Naive thymus-derived CD4-positive, alpha-beta T cell (primary cell): Measurements from ENCODE around the gene MAP2K5. TPM values are rescaled to one million over a fixed set of nuclear protein-coding genes. Genes with fewer than 3 reads are reported as not detected.

Experiments
- ATAC-seq: fragments of 150-1000 bp; cut with Tn5 transposase; 2 replicates; pipeline ENCODE4 v1.10.0; 2021; ENCODE audit warnings: mild to moderate bottlenecking, moderate library complexity
- CTCF ChIA-PET: fragments of 350-600 bp; sonication (Branson Sonifier 250); formaldehyde crosslinking; loops from one replicate; lab custom pipeline; 2021; ENCODE audit warnings: antibody characterized with exemption; lab: Charles Lee
- POLR2A ChIA-PET: fragments of 350-600 bp; sonication (Branson Sonifier 250); formaldehyde crosslinking; loops from one replicate; lab custom pipeline; 2021; ENCODE audit warnings: antibody characterized with exemption, inconsistent platforms; lab: Charles Lee
- DNase-seq, 9 donors: peaks; one replicate each; pipeline versions ENCODE4 v3.0.0 to v3.0.0-alpha.2; 2020 to 2022; ENCODE audit warnings: mixed read lengths in 1 of 9
- H3K27ac ChIP-seq: one replicate; pipeline ENCODE4 v1.7.0; 2013; ENCODE audit warnings: mild to moderate bottlenecking, low read depth, low read length, moderate library complexity
- H3K27me3 ChIP-seq, 2 donors: one replicate each; pipeline ENCODE4 v1.7.0; 2013; ENCODE audit warnings: low read length in 2 of 2, mild to moderate bottlenecking in 2 of 2, moderate library complexity in 2 of 2; ENCODE audit not compliant: control insufficient read depth in 2 of 2, insufficient read depth in 2 of 2
- H3K36me3 ChIP-seq, 3 experiments: 1 replicate in 2 of 3; 2 replicates in 1 of 3; pipeline ENCODE4 v1.7.0; 2013; ENCODE audit warnings: low read length in 3 of 3, mild to moderate bottlenecking in 3 of 3, moderate library complexity in 1 of 3; ENCODE audit not compliant: insufficient read depth in 3 of 3, control insufficient read depth in 2 of 3
- H3K4me1 ChIP-seq, 2 donors: one replicate each; pipeline ENCODE4 v1.7.0; 2013; ENCODE audit warnings: low read length in 2 of 2, mild to moderate bottlenecking in 2 of 2, moderate library complexity in 1 of 2; ENCODE audit not compliant: control insufficient read depth in 2 of 2, insufficient read depth in 2 of 2
- H3K4me3 ChIP-seq: 2 replicates; pipeline ENCODE4 v1.7.0; 2013; ENCODE audit warnings: mild to moderate bottlenecking, low read length
- H3K9me3 ChIP-seq, 3 experiments: 1 replicate in 2 of 3; 2 replicates in 1 of 3; pipeline ENCODE4 v1.7.0; 2013; ENCODE audit warnings: low read length in 3 of 3; ENCODE audit not compliant: control insufficient read depth in 2 of 3
- H3K27ac Mint-ChIP-seq, 9 donors: one replicate each; pipeline ENCODE4 v1.8.0; 2020 to 2022; ENCODE audit warnings: mixed read lengths in 9 of 9, mild to moderate bottlenecking in 8 of 9, moderate library complexity in 5 of 9, inconsistent platforms in 2 of 9
- H3K27me3 Mint-ChIP-seq, 5 donors: one replicate each; pipeline ENCODE4 v1.8.0; 2021 to 2022; ENCODE audit warnings: mixed read lengths in 5 of 5, mild to moderate bottlenecking in 1 of 5
- H3K36me3 Mint-ChIP-seq, 5 donors: one replicate each; pipeline ENCODE4 v1.8.0; 2020 to 2022; ENCODE audit warnings: mixed read lengths in 5 of 5, mild to moderate bottlenecking in 3 of 5, inconsistent platforms in 1 of 5
- H3K4me1 Mint-ChIP-seq, 7 donors: one replicate each; pipeline ENCODE4 v1.8.0; 2020 to 2022; ENCODE audit warnings: mixed read lengths in 7 of 7, mild to moderate bottlenecking in 3 of 7, inconsistent platforms in 1 of 7
- H3K4me3 Mint-ChIP-seq, 10 donors: one replicate each; pipeline ENCODE4 v1.8.0; 2020 to 2022; ENCODE audit warnings: mild to moderate bottlenecking in 10 of 10, mixed read lengths in 10 of 10, moderate library complexity in 6 of 10, inconsistent platforms in 2 of 10
- H3K9me3 Mint-ChIP-seq, 11 donors: one replicate each; pipeline ENCODE4 v1.8.0; 2020 to 2022; ENCODE audit warnings: mixed read lengths in 11 of 11, mild to moderate bottlenecking in 4 of 11, inconsistent platforms in 1 of 11, moderate library complexity in 1 of 11
- intact Hi-C, 2 donors: fragments of 100-400 bp; cut with micrococcal nuclease; formaldehyde crosslinking; loops; one replicate each; pipeline ENCODE4 v1.15.1; 2023
- polyA plus RNA-seq, 2 donors: library from polyadenylated mRNA; unstranded; fragments of 300-500 nt; fragmentation: Illumina TruSeq; gene quantifications; one replicate each; pipeline ENCODE4 v1.2.3, GENCODE V29; 2021
- total RNA-seq, 6 experiments: library from RNA in 5 of 6; stranded (reverse) in 5 of 6; gene quantifications; 1 replicate in 5 of 6; 2 replicates in 1 of 6; pipeline ENCODE4 v1.2.3 and lab custom pipeline; 2021 to 2026

Gene MAP2K5
- total and polyA plus RNA-seq, 7 experiments from 2014 or later: 22.7 to 43.4 (median 33.9) TPM

DNA sequence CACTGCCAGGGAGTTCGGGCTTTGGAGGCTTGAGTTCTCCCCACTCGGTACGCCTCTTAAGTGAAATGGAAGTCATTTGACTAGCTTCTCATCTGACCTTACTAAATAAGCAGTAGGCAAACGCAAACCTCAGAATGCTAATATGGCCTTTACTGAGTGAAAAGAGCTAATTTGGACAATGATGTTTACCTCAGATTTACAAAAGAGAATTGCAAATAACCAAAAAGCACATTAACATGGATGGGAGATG, 298.9 kb downstream of the MAP2K5 start:
- Mint-ChIP-seq H3K27ac (peak overlapping the region in 6 of 9 donors; percentile 88 to 100 (median 98)), H3K9me3 (peaks cover 0 to 9% (median 0%) of the 10 kb centered on the region in 11 donors), H3K4me1 (peaks cover 9 to 38% (median 23%) of the 10 kb centered on the region in 7 donors), H3K27me3 (peaks cover 0 to 27% (median 1%) of the 10 kb centered on the region in 5 donors), H3K36me3 (no peaks in the 10 kb centered on the region), H3K4me3 (peak overlapping the region; percentile 82 to 97 (median 94))
- Histone ChIP-seq H3K4me3 (peak overlapping the region; percentile 82), H3K36me3 (peaks cover 0 to 3% (median 0%) of the 10 kb centered on the region in 3 experiments), H3K4me1 (peaks cover 8% of the 10 kb centered on the region in 2 donors), H3K27me3 (no peaks in the 10 kb centered on the region), H3K9me3 (no peaks in the 10 kb centered on the region), H3K27ac (peak overlapping the region; percentile 96)
- intact Hi-C loops: loop anchor here in 1 of 2 donors (2.0 kb wide), 1 partner anchor 979 kb away; the partner anchor contains the start of gene ANP32A
- ATAC-seq (no peak), DNase-seq (no peak)
- POLR2A ChIA-PET: interaction anchor here (0.7 to 3.7 kb wide), 10 partner anchors 20 to 441 kb away, joined by 3 to 18 read pairs (median 5); partner anchors contain the start of genes FEM1B, MAP2K5 and PIAS1
- CTCF ChIA-PET: interaction anchor here (1.6 kb wide), 1 partner anchor 317 kb away, joined by 4 read pairs; no protein-coding TSS in a partner anchor

DNA sequence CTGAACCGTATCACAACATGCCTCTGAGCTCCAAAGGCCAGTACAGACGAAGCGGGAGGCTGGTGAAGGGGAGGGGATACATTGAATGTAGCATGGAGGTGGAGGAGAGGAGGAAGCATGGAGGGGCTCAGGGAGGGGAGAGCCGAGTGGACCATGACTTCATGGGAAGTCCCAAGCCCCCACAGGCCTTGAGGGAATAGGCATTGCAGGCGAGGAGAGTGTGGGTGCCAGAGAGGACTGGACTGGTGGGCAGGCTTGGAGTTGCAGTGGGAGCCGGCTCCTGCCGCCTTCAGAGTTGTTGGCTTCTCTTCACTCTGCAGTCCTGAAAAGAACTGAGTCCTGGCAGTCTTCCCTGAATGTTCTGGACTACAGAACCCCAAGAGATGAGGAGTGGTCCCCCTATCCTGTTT, 300.6 kb downstream of the MAP2K5 start:
- Histone ChIP-seq H3K27me3 (no peaks in the 10 kb centered on the region), H3K36me3 (peaks cover 0 to 3% (median 0%) of the 10 kb centered on the region in 3 experiments), H3K27ac (no peak overlapping the region), H3K4me3 (no peak overlapping the region), H3K9me3 (no peaks in the 10 kb centered on the region), H3K4me1 (peaks cover 6 to 8% of the 10 kb centered on the region in 2 donors)
- ChIA-PET CTCF (interaction anchor here (1.6 kb wide), 1 partner anchor 386 kb away, joined by 4 read pairs; no protein-coding TSS in a partner anchor), POLR2A (no interaction called here)
- H3K4me1 Mint-ChIP-seq: peaks cover 9 to 28% (median 22%) of the 10 kb centered on the region in 7 donors
- peaks cover 0 to 19% (median 0%) of the 10 kb centered on the region in 5 donors for H3K27me3 Mint-ChIP-seq
- H3K4me3 Mint-ChIP-seq: peak overlapping the region in 2 of 10 donors; percentile 7 to 13
- intact Hi-C loops: no loop called here
- H3K27ac Mint-ChIP-seq: peak overlapping the region in 1 of 9 donors; percentile 31
- H3K9me3 Mint-ChIP-seq: peaks cover 0 to 9% (median 0%) of the 10 kb centered on the region in 11 donors
- no peaks in the 10 kb centered on the region for H3K36me3 Mint-ChIP-seq
- DNase-seq: no peak
- ATAC-seq: no peak

GRCh38 chr15:67843571-67844387, 301.3 kb downstream of the MAP2K5 start:
- Mint-ChIP-seq H3K4me3 (no peak overlapping the region), H3K9me3 (peaks cover 0 to 6% (median 0%) of the 10 kb centered on the region in 11 donors), H3K27me3 (peaks cover 0 to 21% (median 3%) of the 10 kb centered on the region in 5 donors), H3K4me1 (peaks cover 8 to 22% (median 18%) of the 10 kb centered on the region in 7 donors), H3K36me3 (no peaks in the 10 kb centered on the region), H3K27ac (peak overlapping the region in 2 of 9 donors; percentile 31 to 36)
- CTCF ChIA-PET: interaction anchor here (1.6 kb wide), 1 partner anchor 387 kb away, joined by 4 read pairs; no protein-coding TSS in a partner anchor
- peaks cover 0 to 3% (median 0%) of the 10 kb centered on the region in 3 experiments for H3K36me3 ChIP-seq
- peaks cover 2 to 5% of the 10 kb centered on the region in 2 donors for H3K4me1 ChIP-seq
- intact Hi-C loops: no loop called here
- no peak overlapping the region for H3K4me3 ChIP-seq
- POLR2A ChIA-PET: no interaction called here
- no peak for ATAC-seq
- DNase-seq: no peak
- no peaks in the 10 kb centered on the region for H3K27me3 ChIP-seq
- no peaks in the 10 kb centered on the region for H3K9me3 ChIP-seq
- no peak overlapping the region for H3K27ac ChIP-seq

DNA sequence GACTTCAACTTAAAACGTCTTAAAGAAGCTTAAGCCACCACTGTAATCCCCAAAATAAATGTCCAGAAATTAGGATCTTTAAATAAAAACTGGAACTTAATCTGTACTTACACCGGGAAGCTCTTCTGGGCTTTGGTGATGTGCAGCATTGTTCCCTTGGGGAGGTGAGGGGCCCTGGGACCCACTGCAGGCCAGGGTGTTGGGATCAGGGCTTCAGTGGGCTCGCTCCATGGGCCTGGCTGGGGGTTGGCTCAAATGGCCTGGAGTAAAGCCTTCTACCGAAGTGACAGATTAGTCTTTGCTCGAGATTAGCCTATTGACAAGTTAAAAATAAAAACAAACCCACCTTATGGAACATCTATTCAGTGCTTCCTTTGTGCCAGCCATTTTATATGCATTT, 303.5 kb downstream of the MAP2K5 start:
- Histone ChIP-seq H3K4me1 (no peaks in the 10 kb centered on the region), H3K27me3 (peaks cover 0 to 3% of the 10 kb centered on the region in 2 donors), H3K27ac (no peak overlapping the region), H3K9me3 (no peaks in the 10 kb centered on the region), H3K4me3 (no peak overlapping the region), H3K36me3 (no peaks in the 10 kb centered on the region)
- peaks cover 0 to 5% (median 0%) of the 10 kb centered on the region in 11 donors for H3K9me3 Mint-ChIP-seq
- H3K4me1 Mint-ChIP-seq: peaks cover 5 to 9% (median 7%) of the 10 kb centered on the region in 7 donors
- no peak overlapping the region for H3K4me3 Mint-ChIP-seq
- DNase-seq (no peak), ATAC-seq (no peak)
- peaks cover 0 to 20% (median 9%) of the 10 kb centered on the region in 5 donors for H3K27me3 Mint-ChIP-seq
- H3K27ac Mint-ChIP-seq: peak overlapping the region in 1 of 9 donors; percentile 23
- no peaks in the 10 kb centered on the region for H3K36me3 Mint-ChIP-seq
- intact Hi-C loops: no loop called here
- ChIA-PET POLR2A (no interaction called here), CTCF (no interaction called here)

- H3K4me1 Mint-ChIP-seq: peaks cover 0 to 4% (median 0%) of the 10 kb centered on the region in 7 donors
- no peak overlapping the region for H3K27ac ChIP-seq
- no peak overlapping the region for H3K27ac Mint-ChIP-seq
- peaks cover 0 to 4% (median 0%) of the 10 kb centered on the region in 5 donors for H3K36me3 Mint-ChIP-seq
- H3K27me3 ChIP-seq: peaks cover 0 to 3% of the 10 kb centered on the region in 2 donors
- no peaks in the 10 kb centered on the region for H3K36me3 ChIP-seq
- CTCF ChIA-PET: no interaction called here
- H3K4me1 ChIP-seq: no peaks in the 10 kb centered on the region
- POLR2A ChIA-PET: no interaction called here
- ATAC-seq (no peak), DNase-seq (no peak)
- H3K4me3 Mint-ChIP-seq: no peak overlapping the region
- no peaks in the 10 kb centered on the region for H3K9me3 ChIP-seq
- H3K9me3 Mint-ChIP-seq: peaks cover 0 to 5% (median 0%) of the 10 kb centered on the region in 11 donors
- H3K4me3 ChIP-seq: no peak overlapping the region
- H3K27me3 Mint-ChIP-seq: peaks cover 0 to 22% (median 14%) of the 10 kb centered on the region in 5 donors
- intact Hi-C loops: no loop called here
Observed at GRCh38 chr15:67849538-67849937, 307.0 kb downstream of the MAP2K5 start.

DNA sequence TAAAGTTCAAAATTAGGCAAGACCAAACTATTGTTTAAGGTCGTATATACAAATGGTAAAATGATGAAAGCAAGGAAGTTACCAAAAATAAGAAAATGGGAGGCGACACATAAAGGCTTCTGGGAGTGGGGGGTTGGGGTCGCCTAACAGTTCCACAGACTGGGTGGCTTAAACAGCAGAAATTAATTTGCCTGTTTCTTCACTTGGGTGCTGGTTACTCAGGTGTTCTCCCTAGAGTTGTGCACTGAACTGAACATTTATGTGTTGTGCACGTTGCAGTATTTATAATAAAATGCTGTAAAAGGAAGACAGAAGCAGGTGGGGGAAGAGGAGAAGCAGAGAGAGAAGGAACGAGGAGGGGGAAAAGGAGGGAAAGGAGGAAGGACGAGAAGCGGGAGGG, 307.8 kb downstream of the MAP2K5 start:
- peaks cover 0 to 3% of the 10 kb centered on the region in 2 donors for H3K27me3 ChIP-seq
- intact Hi-C loops: no loop called here
- no peak overlapping the region for H3K4me3 ChIP-seq
- no peaks in the 10 kb centered on the region for H3K9me3 ChIP-seq
- ATAC-seq: no peak
- no peaks in the 10 kb centered on the region for H3K36me3 ChIP-seq
- Mint-ChIP-seq H3K27ac (no peak overlapping the region), H3K4me3 (no peak overlapping the region), H3K36me3 (peaks cover 0 to 4% (median 0%) of the 10 kb centered on the region in 5 donors), H3K9me3 (peaks cover 0 to 5% (median 0%) of the 10 kb centered on the region in 11 donors), H3K27me3 (peaks cover 0 to 22% (median 14%) of the 10 kb centered on the region in 5 donors), H3K4me1 (peaks cover 0 to 4% (median 0%) of the 10 kb centered on the region in 7 donors)
- CTCF ChIA-PET: no interaction called here
- no peaks in the 10 kb centered on the region for H3K4me1 ChIP-seq
- H3K27ac ChIP-seq: no peak overlapping the region
- POLR2A ChIA-PET: no interaction called here
- no peak for DNase-seq
